Thoracic aorta (tissue), 2 donors: ENCODE data around the gene DOCK10. TPM values are rescaled to one million over a fixed set of nuclear protein-coding genes. Genes with fewer than 3 reads are reported as not detected.
"Not testable (repeated sequence)": the region's sequence is repeated elsewhere in the genome, so short reads cannot be mapped to it uniquely, and the experiment has no call there.

Experiments
- ATAC-seq: fragments of 150-250 bp; one replicate; pipeline ENCODE4 v1.8.0; 2017; ENCODE audit warnings: low read depth; ENCODE audit not compliant: insufficient number of reproducible peaks, low FRiP score
- DNase-seq: peaks from one replicate; pipeline ENCODE4 v3.0.0-alpha.2; 2020; ENCODE audit warnings: low spot score
- H3K27ac ChIP-seq, 2 donors: fragments of 200-600 bp; sonication (generic); 1 replicate in 1 of 2; 2 replicates in 1 of 2; pipeline ENCODE4 v1.5.1; 2016; ENCODE audit warnings: mild to moderate bottlenecking in 2 of 2, moderate library complexity in 2 of 2
- H3K27me3 ChIP-seq: fragments of 200-600 bp; sonication (generic); replicated peaks from 2 replicates; pipeline ENCODE4 v1.6.0; 2016; ENCODE audit warnings: mild to moderate bottlenecking; ENCODE audit not compliant: insufficient read depth
- H3K36me3 ChIP-seq: fragments of 200-600 bp; sonication (generic); one replicate; pipeline ENCODE4 v1.5.1; 2016
- H3K4me1 ChIP-seq, 2 donors: fragments of 200-600 bp; sonication (generic); 1 replicate in 1 of 2; 2 replicates in 1 of 2; pipeline versions ENCODE4 v1.5.1 to v1.6.0; 2016; ENCODE audit warnings: low read depth in 2 of 2, mild to moderate bottlenecking in 1 of 2; ENCODE audit not compliant: control insufficient read depth in 1 of 2
- H3K4me3 ChIP-seq: fragments of 200-600 bp; sonication (generic); 2 replicates; pipeline ENCODE4 v1.5.1; 2016; ENCODE audit warnings: mild to moderate bottlenecking
- H3K9me3 ChIP-seq: fragments of 200-600 bp; sonication (generic); 2 replicates; pipeline ENCODE4 v1.5.1; 2016
- CTCF ChIP-seq: fragments of 200-600 bp; sonication (generic); IDR thresholded peaks from one replicate; pipeline ENCODE4 v1.5.1; 2019; ENCODE audit warnings: antibody characterized with exemption
- total RNA-seq, 2 donors: library from RNA; depleted of rRNA; stranded (reverse); fragments of >200 nt; gene quantifications; one replicate each; pipeline versions ENCODE4 v1.1.0 to v1.2.3, GENCODE V29; 2016

Gene DOCK10
- total RNA-seq, 2 donors from 2014 or later, result 44.9 to 53.0 TPM

GRCh38 chr2:224944707-224945547, 97.3 kb downstream of the DOCK10 start:
- TF ChIP-seq CTCF, result no peak
- no peaks in the 10 kb centered on the region for H3K9me3 ChIP-seq
- peaks cover 14 to 63% of the 10 kb centered on the region in 2 donors for H3K4me1 ChIP-seq
- H3K27me3 ChIP-seq, result no peaks in the 10 kb centered on the region
- ATAC-seq, result no peak
- H3K36me3 ChIP-seq, result no peaks in the 10 kb centered on the region
- H3K4me3 ChIP-seq, result peak overlapping the region; percentile 44
- H3K27ac ChIP-seq, result peak overlapping the region in 1 of 2 donors; percentile 14
- no peak for DNase-seq

GRCh38 chr2:224943601-224944041, 98.6 kb downstream of the DOCK10 start:
- not testable (repeated sequence) for H3K4me3 ChIP-seq, H3K27me3 ChIP-seq, H3K36me3 ChIP-seq, DNase-seq, ATAC-seq, H3K9me3 ChIP-seq
- peaks cover 18 to 66% of the 10 kb centered on the region in 2 donors for H3K4me1 ChIP-seq
- peak overlapping the region in 1 of 2 donors; percentile 43 for H3K27ac ChIP-seq

GRCh38 chr2:224941960-224942359, 100.3 kb downstream of the DOCK10 start:
- TF ChIP-seq CTCF, result no peak
- H3K9me3 ChIP-seq, result no peaks in the 10 kb centered on the region
- no peak overlapping the region for H3K4me3 ChIP-seq
- H3K27ac ChIP-seq, result peak overlapping the region in 1 of 2 donors; percentile 61
- no peak for DNase-seq
- no peak for ATAC-seq
- H3K36me3 ChIP-seq, result no peaks in the 10 kb centered on the region
- peaks cover 21 to 64% of the 10 kb centered on the region in 2 donors for H3K4me1 ChIP-seq
- H3K27me3 ChIP-seq, result no peaks in the 10 kb centered on the region

- Histone ChIP-seq H3K4me1 (peaks cover 21 to 64% of the 10 kb centered on the region in 2 donors), H3K36me3 (no peaks in the 10 kb centered on the region), H3K27me3 (no peaks in the 10 kb centered on the region), H3K4me3 (no peak overlapping the region), H3K9me3 (no peaks in the 10 kb centered on the region), H3K27ac (no peak overlapping the region)
- DNase-seq, result no peak
- ATAC-seq, result no peak
- TF ChIP-seq CTCF, result no peak
Observed at GRCh38 chr2:224940618-224941017, 101.7 kb downstream of the DOCK10 start.

- H3K27ac ChIP-seq, result peak overlapping the region in 1 of 2 donors; percentile 35
- peak; percentile 57 for ATAC-seq
Observed at GRCh38 chr2:224938651-224939182, 103.6 kb downstream of the DOCK10 start.

More at GRCh38 chr2:224938651-224939182, 103.6 kb downstream of the DOCK10 start:
- Histone ChIP-seq H3K9me3 (no peaks in the 10 kb centered on the region), H3K4me3 (peak overlapping the region; percentile 1), H3K27me3 (no peaks in the 10 kb centered on the region), H3K36me3 (no peaks in the 10 kb centered on the region), H3K4me1 (peaks cover 22 to 67% of the 10 kb centered on the region in 2 donors)
- DNase-seq, result no peak
- TF ChIP-seq CTCF, result no peak
